A673 (cell line): ENCODE results near the gene XPNPEP2.

Experiments used
- EZH2 ChIP-seq: fragments of 200-600 bp; sonication (generic); IDR thresholded peaks from 2 replicates; pipeline ENCODE4 v1.6.1; 2017; ENCODE audit warnings: borderline replicate concordance, low read depth, mild to moderate bottlenecking, mixed read lengths, antibody characterized with exemption, low read length; ENCODE audit not compliant: poor library complexity, severe bottlenecking
- TF ChIP-seq, protein P1 (sequence below): fragments of 300-800, 200-600 bp; sonication (generic); conservative IDR thresholded peaks from 2 replicates; pipeline ENCODE4 v1.5.1; 2017; ENCODE audit warnings: low read depth, mild to moderate bottlenecking, antibody characterized with exemption, low read length, moderate library complexity, mixed read lengths

DNA sequence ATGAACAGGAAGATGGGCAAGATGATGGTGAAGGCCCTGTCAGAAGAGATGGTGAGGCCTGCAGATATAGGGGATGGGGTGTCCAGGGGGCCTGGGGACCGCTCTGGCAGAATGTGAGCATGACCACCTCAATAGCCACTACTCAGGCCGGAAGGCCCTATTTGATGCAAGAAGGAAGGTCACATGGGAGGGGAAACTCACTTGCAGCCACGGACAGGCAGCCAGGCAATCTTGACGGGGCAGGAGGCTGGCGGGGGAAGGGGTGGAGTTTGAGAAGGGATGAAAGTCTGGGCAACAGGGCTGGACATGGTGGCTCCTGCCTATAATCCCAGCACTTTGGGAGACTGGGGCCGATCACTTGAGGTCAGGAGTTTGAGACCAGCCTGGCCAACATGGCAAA, 49.7 kb downstream of the XPNPEP2 start:
- TF ChIP-seq EZH2: no peak
- TF ChIP-seq, protein P1, sequence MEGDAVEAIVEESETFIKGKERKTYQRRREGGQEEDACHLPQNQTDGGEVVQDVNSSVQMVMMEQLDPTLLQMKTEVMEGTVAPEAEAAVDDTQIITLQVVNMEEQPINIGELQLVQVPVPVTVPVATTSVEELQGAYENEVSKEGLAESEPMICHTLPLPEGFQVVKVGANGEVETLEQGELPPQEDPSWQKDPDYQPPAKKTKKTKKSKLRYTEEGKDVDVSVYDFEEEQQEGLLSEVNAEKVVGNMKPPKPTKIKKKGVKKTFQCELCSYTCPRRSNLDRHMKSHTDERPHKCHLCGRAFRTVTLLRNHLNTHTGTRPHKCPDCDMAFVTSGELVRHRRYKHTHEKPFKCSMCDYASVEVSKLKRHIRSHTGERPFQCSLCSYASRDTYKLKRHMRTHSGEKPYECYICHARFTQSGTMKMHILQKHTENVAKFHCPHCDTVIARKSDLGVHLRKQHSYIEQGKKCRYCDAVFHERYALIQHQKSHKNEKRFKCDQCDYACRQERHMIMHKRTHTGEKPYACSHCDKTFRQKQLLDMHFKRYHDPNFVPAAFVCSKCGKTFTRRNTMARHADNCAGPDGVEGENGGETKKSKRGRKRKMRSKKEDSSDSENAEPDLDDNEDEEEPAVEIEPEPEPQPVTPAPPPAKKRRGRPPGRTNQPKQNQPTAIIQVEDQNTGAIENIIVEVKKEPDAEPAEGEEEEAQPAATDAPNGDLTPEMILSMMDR: no peak
